Measurements from ENCODE around the gene RAPGEF6.

The RAPGEF6 gene

GRCh38 chr5:131539251-131539650 is 95.8 kb downstream of the RAPGEF6 start:
- no peak for DNase-seq

DNA sequence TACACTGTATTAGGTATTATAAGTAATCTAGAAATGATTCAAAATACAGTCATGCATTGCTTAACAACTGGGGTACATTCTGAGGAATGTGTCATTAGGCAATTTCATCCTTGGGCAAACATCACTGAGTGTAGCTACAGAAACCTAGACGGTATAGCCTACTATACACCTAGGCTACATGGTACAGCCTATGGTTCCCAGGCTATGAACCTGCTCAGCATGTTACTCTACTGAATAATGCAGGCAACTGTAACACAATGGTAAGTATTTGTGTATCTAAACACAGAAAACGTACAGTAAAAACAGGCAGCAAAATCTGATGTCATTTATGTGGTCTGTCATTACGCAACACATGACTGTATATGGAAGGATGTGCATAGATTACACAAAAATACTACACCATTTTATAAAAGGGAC is 96.8 kb downstream of the RAPGEF6 start:
- no peak for DNase-seq

DNA sequence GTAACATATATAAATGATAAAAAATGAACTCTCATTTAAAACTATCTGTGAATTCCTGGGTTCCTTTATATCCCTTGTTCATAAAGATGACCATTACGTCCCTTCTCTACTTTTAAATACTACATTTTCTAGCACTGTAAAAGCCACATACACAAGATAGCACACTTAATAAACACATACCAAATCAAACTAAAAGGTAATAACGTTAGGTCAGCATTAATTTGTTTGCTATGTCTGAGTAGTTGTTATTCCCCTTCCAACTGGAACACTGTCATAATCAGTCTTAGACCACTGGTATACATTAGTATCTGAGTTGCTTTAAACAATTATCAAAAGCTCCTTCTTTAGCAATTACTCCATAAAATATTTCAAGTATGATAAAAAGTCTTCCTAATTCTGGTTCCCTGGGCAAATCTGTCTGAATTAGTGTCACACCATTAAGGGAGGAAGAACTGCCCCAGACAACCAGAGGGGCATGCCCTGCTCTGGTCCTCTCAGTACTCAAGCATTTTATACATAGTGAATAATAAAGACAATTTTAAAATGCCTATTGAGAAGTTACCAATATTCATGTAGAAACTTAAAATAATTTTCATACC is 98.1 kb downstream of the RAPGEF6 start:
- no peak for DNase-seq

GRCh38 chr5:131536211-131536826 is 98.7 kb downstream of the RAPGEF6 start:
- DNase-seq = no peak

DNA sequence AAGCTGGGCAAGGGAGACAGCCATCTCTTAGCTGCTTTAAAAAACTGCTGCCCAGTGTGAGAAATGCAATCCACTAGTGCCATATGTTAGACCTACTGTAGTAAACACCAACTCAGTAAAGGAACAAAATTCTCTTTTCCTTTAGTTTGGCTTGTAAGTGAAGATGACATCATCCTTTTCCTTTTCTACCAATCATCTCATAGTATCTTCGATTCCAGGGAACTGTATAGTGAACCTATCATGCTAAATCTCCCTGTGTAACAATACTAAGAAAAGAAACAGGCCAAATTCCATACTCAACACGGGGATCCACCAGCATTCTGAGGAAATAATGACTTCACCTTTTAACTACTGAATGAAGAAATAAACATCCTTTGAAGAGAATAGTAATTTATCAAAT is 100.1 kb downstream of the RAPGEF6 start:
- no peak for DNase-seq

- no peak for DNase-seq
Measured at GRCh38 chr5:131533836-131534235, 101.2 kb downstream of the RAPGEF6 start.

DNA sequence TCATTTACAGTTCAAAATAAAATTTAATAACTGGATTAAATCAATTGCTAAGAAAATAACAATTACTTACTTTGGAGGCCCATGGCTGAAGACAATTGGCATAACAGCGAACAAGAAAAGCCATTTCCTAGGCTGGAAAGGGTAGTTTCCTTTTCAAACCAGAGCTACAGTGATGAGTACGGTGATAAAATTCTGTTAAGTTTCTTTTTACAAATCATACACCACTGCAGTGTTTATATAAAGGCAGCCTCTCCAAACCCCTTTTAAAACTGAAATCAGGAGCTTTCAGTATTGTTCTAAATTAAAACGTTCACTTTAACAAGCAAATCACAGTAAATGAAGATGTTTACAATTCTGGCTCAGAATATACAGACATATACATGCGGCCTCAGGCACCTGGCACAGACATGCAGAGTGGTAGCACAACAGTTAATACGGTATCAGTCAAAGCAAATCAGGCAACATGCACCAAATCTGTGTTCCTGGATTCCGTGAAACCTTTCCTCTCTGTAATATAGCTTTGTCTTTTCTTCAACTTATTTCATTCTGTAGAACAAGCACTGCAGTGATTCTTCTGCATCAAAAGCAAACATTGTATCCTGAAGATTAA is 102.9 kb downstream of the RAPGEF6 start:
- DNase-seq = no peak

DNA sequence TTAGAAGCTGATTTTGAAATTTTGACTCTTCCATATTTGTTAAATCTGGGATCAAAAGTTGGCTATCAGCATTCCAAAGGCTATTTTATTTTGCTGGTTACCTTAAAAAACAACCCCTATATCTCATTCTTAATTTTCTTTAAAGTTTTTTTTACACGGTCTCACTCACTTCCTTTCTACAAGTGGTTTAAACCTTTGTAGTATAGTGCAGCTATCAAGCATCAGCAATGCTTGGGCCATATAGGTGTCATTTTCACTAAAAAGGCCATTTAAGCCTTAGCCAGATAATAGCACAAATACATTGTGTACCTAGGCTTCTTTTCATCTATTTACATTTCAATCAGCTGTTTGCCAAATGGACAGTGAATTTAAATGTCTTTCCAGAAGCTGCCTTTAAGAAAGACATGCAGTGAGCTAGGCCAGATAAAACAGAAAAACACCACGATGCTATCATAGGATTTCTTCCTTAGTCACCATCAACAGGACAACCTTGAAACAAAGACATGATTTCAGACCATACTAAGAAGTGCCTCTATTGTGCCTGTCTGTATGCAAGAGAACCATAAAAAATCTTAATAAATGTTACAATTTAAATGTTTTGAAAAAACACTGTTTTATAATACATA is 104.2 kb downstream of the RAPGEF6 start:
- no peak for DNase-seq

DNA sequence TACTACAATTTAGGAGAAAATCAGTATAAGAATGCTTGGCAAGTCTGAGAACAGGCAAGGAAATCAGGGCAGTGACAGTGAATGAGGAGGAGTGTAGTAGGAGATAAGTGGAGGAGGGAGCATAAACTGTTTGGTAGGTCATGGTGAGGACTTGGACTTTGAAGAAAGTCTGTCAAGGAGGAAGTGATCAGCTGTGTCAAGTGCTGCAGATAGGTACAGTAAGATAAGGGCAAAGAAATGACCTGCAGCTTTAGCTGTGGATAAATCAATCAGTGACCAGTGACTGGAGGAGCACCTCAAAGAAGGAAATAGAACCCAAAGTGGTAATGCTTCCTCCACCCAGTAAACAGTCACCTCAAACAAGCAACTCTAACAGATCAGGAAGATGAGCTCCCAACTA is 106.3 kb downstream of the RAPGEF6 start:
- no peak for DNase-seq

DNA sequence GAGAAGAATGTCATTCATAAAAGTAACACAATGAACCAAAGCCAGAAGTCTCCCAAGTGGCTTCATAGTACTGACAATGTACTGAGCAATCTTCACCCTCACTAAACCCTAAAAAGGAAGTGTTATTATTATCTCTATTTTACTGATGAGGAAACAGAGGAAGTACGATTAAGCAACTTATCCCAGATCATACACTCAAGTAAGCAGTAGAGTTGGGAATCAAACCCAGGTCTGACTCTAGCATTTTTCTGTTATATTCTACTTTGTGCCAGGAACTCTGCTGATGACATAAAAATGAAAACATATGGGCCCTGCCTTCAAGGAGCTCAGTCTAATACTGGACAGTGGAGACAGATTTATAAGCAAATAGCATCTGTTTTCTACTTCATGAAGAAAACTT is 109.2 kb downstream of the RAPGEF6 start:
- DNase-seq = no peak

DNA sequence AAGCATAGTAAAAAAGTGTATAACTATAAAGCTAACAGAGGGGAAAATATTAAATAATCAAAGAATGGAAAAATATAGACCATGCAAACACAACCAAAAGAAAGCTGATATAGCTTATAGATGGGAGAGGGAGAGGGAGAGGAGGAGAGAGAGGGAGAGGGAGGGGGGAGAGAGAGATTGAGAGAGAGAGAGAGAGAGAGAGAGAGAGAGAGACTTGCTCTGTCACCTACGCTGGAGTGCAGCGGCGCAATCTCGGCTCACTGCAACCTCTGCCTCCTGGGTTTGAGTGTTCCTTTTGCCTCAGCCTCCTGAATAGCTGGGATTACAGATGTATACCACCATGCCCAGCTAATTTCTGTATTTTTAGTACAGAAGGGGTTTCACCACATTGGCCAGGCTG is 110.6 kb downstream of the RAPGEF6 start:
- no peak for DNase-seq

DNA sequence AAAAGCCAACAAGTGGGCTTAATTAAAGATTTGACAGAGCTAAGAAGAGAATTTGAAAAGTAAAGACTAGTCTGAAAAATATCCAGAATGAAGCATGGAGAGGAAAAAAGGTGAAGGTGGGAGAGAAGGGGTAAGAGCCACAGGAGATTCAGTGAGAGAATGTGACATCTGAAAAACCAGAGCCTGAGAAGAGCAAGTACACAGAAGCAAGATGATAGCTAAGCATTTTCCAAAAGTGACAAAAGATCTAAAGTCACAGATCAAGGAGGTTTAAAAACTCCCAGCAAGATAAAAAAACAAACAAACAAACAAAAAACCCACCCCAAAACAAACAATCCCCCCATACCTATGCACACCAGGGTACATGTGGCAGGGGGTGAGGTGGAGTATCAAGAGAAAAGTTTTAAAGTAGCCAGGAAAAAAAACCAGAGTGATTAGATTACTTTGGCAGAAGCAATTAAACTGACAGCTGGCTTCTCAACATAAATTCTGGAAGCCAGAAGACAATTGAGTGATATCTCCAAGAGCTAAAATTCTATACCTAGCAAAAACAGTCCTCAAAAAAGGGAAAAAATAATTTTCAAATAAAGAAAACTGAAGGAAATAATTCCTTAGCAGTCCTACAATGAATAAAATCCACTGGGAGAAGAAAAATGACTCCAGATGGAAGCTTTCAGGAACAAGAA is 111.4 kb downstream of the RAPGEF6 start:
- DNase-seq = no peak

DNA sequence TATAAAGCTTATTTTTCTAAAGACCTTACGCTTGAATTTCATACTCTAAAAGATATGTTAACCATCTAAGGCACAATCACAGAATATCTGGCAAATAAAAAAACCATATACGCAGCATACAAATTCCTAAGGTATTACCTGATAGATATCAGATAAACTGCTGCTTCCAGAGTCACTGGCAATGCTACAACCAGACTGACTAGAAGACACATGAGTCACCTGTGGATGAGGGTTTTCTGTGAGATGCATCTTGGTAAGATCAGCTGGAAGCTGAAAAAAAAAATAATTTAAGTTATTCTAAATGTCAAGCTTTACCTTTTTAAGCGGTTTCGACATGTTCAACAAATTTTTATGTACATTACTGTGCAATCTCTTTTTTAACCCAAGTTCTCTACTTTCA is 113.8 kb downstream of the RAPGEF6 start:
- DNase-seq = no peak

DNA sequence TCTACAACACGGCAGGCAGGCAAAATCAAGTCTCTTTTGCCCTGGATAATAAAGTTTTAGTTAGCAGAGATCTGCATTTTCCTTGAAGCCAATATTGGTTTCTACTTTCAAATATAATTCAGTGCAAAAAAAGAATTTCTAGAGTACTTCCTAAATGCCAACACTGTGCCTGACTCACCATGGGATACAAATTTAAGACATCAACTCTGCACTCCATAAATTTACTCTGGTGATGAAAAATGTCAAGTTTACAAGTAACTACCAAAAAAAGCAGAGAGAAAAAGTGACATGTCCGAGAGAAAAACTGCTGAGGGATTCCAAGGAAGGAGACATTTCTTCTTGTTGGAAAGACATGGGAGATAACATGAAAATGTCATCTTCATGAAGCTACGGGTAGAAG is 119.7 kb downstream of the RAPGEF6 start:
- DNase-seq = no peak

DNA sequence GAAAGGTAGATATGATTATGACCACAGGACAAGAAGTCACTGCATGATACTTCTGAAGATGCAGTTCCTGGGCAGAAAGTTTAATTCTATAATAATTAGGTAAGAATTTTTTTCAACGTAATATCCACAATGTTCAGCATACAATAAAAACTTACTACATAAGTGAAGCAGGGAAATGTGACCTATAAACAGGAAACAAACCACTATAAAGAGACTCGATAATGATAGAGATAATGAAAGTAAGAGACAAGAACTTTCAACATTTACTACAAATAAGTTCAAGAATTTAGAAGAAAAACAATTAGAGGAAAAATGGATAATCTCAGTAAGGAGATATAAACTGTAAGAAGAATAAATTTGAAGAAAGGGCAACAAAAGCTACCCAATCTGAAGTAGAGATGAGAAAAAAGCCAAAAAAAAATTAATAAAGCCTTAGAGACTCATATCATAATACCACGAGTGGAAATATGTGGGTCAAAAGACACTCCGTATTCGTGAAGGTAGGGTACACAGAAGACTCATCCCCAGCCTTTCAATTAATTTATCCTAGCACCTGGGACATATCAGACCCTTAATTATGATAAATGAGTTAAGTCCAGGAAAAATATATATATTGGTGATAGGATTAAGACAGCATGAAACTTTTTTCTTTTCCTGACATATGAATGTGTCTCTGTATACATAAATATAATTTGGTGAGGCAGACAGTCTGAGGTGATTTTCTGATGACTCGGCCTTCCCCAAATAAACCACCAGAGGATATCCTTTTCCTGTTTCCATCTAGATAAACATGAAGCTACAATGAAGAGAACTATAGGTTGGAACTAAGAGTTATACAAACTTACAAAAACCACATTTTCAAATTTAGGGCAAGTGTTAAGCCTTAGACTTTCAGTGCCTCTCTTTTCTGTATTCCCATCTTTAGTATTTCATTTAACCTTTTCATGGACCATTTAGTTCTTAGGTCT is 120.4 kb downstream of the RAPGEF6 start:
- DNase-seq = no peak

DNA sequence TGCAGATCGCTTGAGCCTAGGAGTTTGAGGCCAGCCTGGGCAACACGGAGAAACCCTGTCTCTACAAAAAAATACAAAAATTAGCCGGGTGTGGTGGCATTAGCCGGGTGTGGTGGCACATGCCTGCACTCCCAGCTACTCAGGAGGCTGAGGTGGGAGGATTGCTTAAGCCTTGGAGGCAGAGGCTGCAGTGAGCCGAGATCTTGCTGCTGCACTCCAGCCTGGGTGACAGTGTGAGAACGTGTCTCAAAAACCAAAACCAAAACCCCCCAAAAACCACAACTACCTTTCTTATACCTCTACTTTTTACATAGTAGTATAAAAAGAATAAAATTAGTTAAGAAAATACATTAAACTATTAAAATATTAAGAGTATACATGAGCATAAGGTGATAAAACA is 121.2 kb downstream of the RAPGEF6 start:
- DNase-seq = no peak

- DNase-seq = no peak
Measured at GRCh38 chr5:131511934-131512333, 123.1 kb downstream of the RAPGEF6 start.

- DNase-seq = no peak
Measured at GRCh38 chr5:131509801-131510200, 125.2 kb downstream of the RAPGEF6 start.

GRCh38 chr5:131505237-131505908 is 129.7 kb downstream of the RAPGEF6 start:
- no peak for DNase-seq

DNA sequence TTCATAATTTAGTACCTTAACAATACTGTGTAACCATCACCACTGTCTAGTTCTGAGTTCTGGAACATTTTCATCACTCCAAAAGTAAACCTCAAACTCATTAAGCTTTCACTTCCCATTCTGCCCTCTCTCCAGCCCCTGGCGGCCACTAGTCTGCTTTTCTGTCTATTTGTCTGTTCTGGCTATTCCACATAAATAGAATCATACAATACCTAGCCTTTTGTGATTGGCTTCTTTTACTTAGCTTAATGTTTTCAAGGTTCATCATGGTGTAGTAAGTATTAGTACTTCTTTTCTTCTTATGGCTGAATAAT is 138.7 kb downstream of the RAPGEF6 start:
- no peak for DNase-seq

- no peak for DNase-seq
Measured at GRCh38 chr5:131495536-131496399, 139.3 kb downstream of the RAPGEF6 start.
